ENCODE measurements around the gene NDUFAF2.
"Not testable (repeated sequence)": the region's sequence is repeated elsewhere in the genome, so short reads cannot be mapped to it uniquely, and the experiment has no call there.

NDUFAF2 gene

GRCh38 chr5:61093046-61093771 lies 148.2 kb downstream of the NDUFAF2 start:
- not testable (repeated sequence) for DNase-seq (ENCODE audit: low read depth, low spot score); H3K4me3 ChIP-seq (ENCODE audit: low read length)

- H3K4me3 ChIP-seq (ENCODE audit: low read length): no peak overlapping the region
- DNase-seq (ENCODE audit: low read depth, low spot score): no peak
Measured at GRCh38 chr5:61097465-61097864, 152.5 kb downstream of the NDUFAF2 start.

- no peak overlapping the region for H3K4me3 ChIP-seq (ENCODE audit: low read length)
- no peak for DNase-seq (ENCODE audit: low read depth, low spot score)
Measured at GRCh38 chr5:61098251-61098995, 153.4 kb downstream of the NDUFAF2 start.

GRCh38 chr5:61100437-61100836 lies 155.4 kb downstream of the NDUFAF2 start:
- no peak for DNase-seq (ENCODE audit: low read depth, low spot score)
- H3K4me3 ChIP-seq (ENCODE audit: low read length): no peak overlapping the region

GRCh38 chr5:61114441-61114840 lies 169.4 kb downstream of the NDUFAF2 start:
- H3K4me3 ChIP-seq (ENCODE audit: low read length): no peak overlapping the region
- DNase-seq (ENCODE audit: low read depth, low spot score): no peak

GRCh38 chr5:61115968-61116367 lies 171.0 kb downstream of the NDUFAF2 start:
- H3K4me3 ChIP-seq (ENCODE audit: low read length): no peak overlapping the region
- no peak for DNase-seq (ENCODE audit: low read depth, low spot score)

- H3K4me3 ChIP-seq (ENCODE audit: low read length): no peak overlapping the region
- no peak for DNase-seq (ENCODE audit: low read depth, low spot score)
Measured at GRCh38 chr5:61119066-61119465, 174.1 kb downstream of the NDUFAF2 start.

- no peak for DNase-seq (ENCODE audit: low read depth, low spot score)
- no peak overlapping the region for H3K4me3 ChIP-seq (ENCODE audit: low read length)
Measured at GRCh38 chr5:61120534-61120933, 175.5 kb downstream of the NDUFAF2 start.

GRCh38 chr5:61123145-61123544 lies 178.1 kb downstream of the NDUFAF2 start:
- DNase-seq (ENCODE audit: low read depth, low spot score): no peak
- no peak overlapping the region for H3K4me3 ChIP-seq (ENCODE audit: low read length)

GRCh38 chr5:61130289-61130688 lies 185.3 kb downstream of the NDUFAF2 start:
- no peak overlapping the region for H3K4me3 ChIP-seq (ENCODE audit: low read length)
- no peak for DNase-seq (ENCODE audit: low read depth, low spot score)

- H3K4me3 ChIP-seq (ENCODE audit: low read length): no peak overlapping the region
- no peak for DNase-seq (ENCODE audit: low read depth, low spot score)
Measured at GRCh38 chr5:61132559-61132958, 187.6 kb downstream of the NDUFAF2 start.

- no peak overlapping the region for H3K4me3 ChIP-seq (ENCODE audit: low read length)
- no peak for DNase-seq (ENCODE audit: low read depth, low spot score)
Measured at GRCh38 chr5:61137835-61138234, 192.8 kb downstream of the NDUFAF2 start.

- DNase-seq (ENCODE audit: low read depth, low spot score): no peak
- no peak overlapping the region for H3K4me3 ChIP-seq (ENCODE audit: low read length)
Measured at GRCh38 chr5:61139094-61139873, 194.3 kb downstream of the NDUFAF2 start.

- no peak for DNase-seq (ENCODE audit: low read depth, low spot score)
- no peak overlapping the region for H3K4me3 ChIP-seq (ENCODE audit: low read length)
Measured at GRCh38 chr5:61139931-61140330, 194.9 kb downstream of the NDUFAF2 start.

GRCh38 chr5:61141801-61142200 lies 196.8 kb downstream of the NDUFAF2 start:
- no peak for DNase-seq (ENCODE audit: low read depth, low spot score)
- no peak overlapping the region for H3K4me3 ChIP-seq (ENCODE audit: low read length)

- no peak overlapping the region for H3K4me3 ChIP-seq (ENCODE audit: low read length)
- no peak for DNase-seq (ENCODE audit: low read depth, low spot score)
Measured at GRCh38 chr5:61142391-61142790, 197.4 kb downstream of the NDUFAF2 start.

- DNase-seq (ENCODE audit: low read depth, low spot score): no peak
- no peak overlapping the region for H3K4me3 ChIP-seq (ENCODE audit: low read length)
Measured at GRCh38 chr5:61142811-61143210, 197.8 kb downstream of the NDUFAF2 start.

GRCh38 chr5:61148515-61148914 lies 203.5 kb downstream of the NDUFAF2 start:
- DNase-seq (ENCODE audit: low read depth, low spot score): no peak
- no peak overlapping the region for H3K4me3 ChIP-seq (ENCODE audit: low read length)

GRCh38 chr5:61151893-61152292 lies 206.9 kb downstream of the NDUFAF2 start:
- no peak overlapping the region for H3K4me3 ChIP-seq (ENCODE audit: low read length)
- no peak for DNase-seq (ENCODE audit: low read depth, low spot score)

GRCh38 chr5:61159070-61159469 lies 214.1 kb downstream of the NDUFAF2 start:
- no peak for DNase-seq (ENCODE audit: low read depth, low spot score)
- H3K4me3 ChIP-seq (ENCODE audit: low read length): no peak overlapping the region

Data from Jurkat, Clone E6-1 (cell line).